Adipocyte (in vitro differentiated cells): ENCODE measurements around the gene IDE.
"Not testable (repeated sequence)": the region's sequence is repeated elsewhere in the genome, so short reads cannot be mapped to it uniquely, and the experiment has no call there.

ENCODE experiments used
- DNase-seq: peaks from one replicate; pipeline ENCODE4 v3.0.0-alpha.2; 2015; ENCODE audit warnings: low read depth
- H3K27me3 ChIP-seq: replicated peaks from 2 replicates; pipeline ENCODE4 v1.7.0; 2013; ENCODE audit warnings: mild to moderate bottlenecking, low read length, moderate library complexity; ENCODE audit not compliant: control insufficient read depth, insufficient read depth
- H3K36me3 ChIP-seq: 2 replicates; pipeline ENCODE4 v1.7.0; 2013; ENCODE audit warnings: low read length, mild to moderate bottlenecking, moderate library complexity; ENCODE audit not compliant: control insufficient read depth, insufficient read depth, severe bottlenecking
- H3K4me1 ChIP-seq: 2 replicates; pipeline ENCODE4 v1.7.0; 2013; ENCODE audit warnings: mild to moderate bottlenecking, low read length, moderate library complexity; ENCODE audit not compliant: control insufficient read depth, insufficient read depth
- H3K4me3 ChIP-seq: 2 replicates; pipeline ENCODE4 v1.7.0; 2013; ENCODE audit warnings: mild to moderate bottlenecking, low read length, moderate library complexity
- H3K9ac ChIP-seq: 2 replicates; pipeline ENCODE4 v1.7.0; 2013; ENCODE audit warnings: mild to moderate bottlenecking, low read length, moderate library complexity
- H3K9me3 ChIP-seq: 2 replicates; pipeline ENCODE4 v1.7.0; 2013; ENCODE audit warnings: mild to moderate bottlenecking, low read length, moderate library complexity; ENCODE audit not compliant: control insufficient read depth

Gene IDE

DNA sequence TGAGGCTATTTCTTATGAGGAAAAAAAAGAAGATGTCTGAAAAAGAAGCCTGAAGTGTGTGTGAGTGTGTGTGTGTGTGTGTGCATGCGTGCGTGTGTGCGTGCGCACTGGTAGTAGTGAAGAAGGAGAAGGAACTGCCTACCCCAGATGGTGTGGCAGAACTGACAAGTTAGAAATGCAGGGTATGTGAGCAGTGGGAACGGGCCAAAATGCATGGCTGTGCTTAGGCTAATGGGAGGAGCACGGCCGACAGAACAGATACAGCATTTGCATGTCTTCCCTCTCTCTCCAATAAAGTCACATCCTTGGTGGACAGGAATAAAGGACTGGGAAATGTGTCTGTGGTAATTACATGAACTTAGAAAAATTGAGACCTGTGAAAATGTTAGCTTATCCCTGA is 94.3 kb downstream of the IDE start:
- DNase-seq, result no peak
- no peaks in the 10 kb centered on the region for H3K9me3 ChIP-seq
- no peaks in the 10 kb centered on the region for H3K4me1 ChIP-seq
- no peaks in the 10 kb centered on the region for H3K27me3 ChIP-seq
- no peak overlapping the region for H3K4me3 ChIP-seq
- peaks cover 85% of the 10 kb centered on the region for H3K36me3 ChIP-seq
- H3K9ac ChIP-seq, result no peak overlapping the region

DNA sequence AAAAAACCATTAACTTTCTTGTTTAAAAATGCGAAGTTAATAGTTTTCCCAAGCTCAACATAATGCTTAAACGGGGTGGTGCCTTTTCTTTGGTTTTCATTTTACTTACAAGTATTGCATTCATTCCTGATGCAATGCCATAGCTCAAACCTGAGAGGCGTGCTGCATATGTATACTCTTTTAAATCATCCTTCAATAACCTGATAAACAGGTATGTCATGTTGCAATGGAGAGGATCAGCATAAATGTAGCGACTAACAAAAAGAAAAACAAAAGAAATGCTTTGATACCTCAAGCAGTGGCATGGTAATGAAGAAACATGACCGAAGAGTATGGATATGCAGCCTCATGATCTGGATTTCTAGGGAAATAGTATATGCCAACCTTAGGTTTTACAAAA is 95.4 kb downstream of the IDE start:
- no peak for DNase-seq
- peaks cover 86% of the 10 kb centered on the region for H3K36me3 ChIP-seq
- no peak overlapping the region for H3K4me3 ChIP-seq
- H3K27me3 ChIP-seq, result no peaks in the 10 kb centered on the region
- no peaks in the 10 kb centered on the region for H3K9me3 ChIP-seq
- no peaks in the 10 kb centered on the region for H3K4me1 ChIP-seq
- no peak overlapping the region for H3K9ac ChIP-seq

DNA sequence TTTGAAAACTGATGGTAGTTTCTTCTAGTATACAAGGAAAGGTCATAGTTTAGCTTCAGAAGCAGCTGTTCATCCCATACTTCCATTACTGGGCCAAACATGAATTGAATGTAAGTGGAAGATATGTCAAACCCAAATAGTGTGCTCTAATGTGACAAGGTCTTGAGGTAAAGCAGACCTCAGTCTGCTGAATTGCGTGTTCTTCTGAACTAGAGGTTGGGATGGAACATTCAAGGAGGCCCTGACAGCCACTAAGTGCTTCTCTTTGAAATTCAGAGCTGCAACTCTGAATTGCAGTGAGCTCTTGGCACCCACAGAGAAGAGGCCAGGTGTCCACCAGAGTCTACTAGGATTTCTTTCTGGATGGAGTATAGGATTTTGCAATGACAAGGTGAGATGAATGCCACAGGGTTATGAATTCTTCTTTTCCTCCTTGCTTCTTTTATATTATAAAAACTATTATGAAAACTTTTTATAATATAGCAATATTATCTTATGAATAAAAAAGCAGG is 98.5 kb downstream of the IDE start:
- no peaks in the 10 kb centered on the region for H3K9me3 ChIP-seq
- H3K36me3 ChIP-seq, result peaks cover 72% of the 10 kb centered on the region
- H3K9ac ChIP-seq, result no peak overlapping the region
- DNase-seq, result no peak
- no peak overlapping the region for H3K4me3 ChIP-seq
- H3K27me3 ChIP-seq, result no peaks in the 10 kb centered on the region
- no peaks in the 10 kb centered on the region for H3K4me1 ChIP-seq

DNA sequence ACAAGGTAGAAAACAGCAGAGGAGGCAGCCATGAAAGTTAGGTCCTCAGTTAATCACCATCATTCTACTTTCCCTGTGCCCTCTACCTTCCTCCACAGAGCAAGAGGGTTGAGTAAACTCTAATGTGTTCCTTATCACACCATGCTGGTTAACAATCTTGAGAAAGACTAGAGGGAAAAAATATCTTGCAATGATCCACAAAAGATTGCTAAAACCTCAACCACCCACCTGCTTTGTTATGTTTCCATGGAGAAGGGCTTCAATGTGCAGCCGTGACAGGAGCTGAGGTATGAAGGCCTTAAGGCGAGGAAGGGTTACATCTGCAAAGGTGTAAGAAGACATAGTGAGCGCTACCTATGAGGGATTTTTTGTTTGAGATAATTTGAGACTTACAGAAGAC is 103.9 kb downstream of the IDE start:
- Histone ChIP-seq H3K4me3 (no peak overlapping the region), H3K9ac (no peak overlapping the region), H3K27me3 (no peaks in the 10 kb centered on the region), H3K36me3 (peaks cover 75% of the 10 kb centered on the region), H3K9me3 (no peaks in the 10 kb centered on the region), H3K4me1 (no peaks in the 10 kb centered on the region)
- no peak for DNase-seq

DNA sequence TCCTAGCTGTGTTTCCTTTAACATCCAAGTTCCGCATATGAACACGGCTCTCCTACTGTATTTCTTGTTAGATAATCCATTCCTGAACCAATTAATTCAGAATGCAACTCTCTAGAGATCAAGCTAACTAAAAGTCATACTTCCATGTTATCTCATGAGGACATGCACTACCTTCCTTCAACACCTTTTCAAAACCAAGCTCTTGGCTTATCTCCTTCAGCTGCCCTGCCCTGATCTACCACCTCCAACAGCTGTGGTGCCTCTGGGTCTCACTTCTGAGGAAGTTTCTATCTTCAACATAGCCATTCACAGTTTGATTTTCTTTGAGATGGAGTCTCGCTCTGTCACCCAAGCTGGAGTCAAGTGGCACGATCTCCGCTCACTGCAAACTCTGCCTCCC is 109.5 kb downstream of the IDE start:
- no peak overlapping the region for H3K9ac ChIP-seq
- no peak overlapping the region for H3K4me3 ChIP-seq
- H3K4me1 ChIP-seq, result no peaks in the 10 kb centered on the region
- H3K27me3 ChIP-seq, result no peaks in the 10 kb centered on the region
- no peaks in the 10 kb centered on the region for H3K9me3 ChIP-seq
- DNase-seq, result no peak
- peaks cover 87% of the 10 kb centered on the region for H3K36me3 ChIP-seq

DNA sequence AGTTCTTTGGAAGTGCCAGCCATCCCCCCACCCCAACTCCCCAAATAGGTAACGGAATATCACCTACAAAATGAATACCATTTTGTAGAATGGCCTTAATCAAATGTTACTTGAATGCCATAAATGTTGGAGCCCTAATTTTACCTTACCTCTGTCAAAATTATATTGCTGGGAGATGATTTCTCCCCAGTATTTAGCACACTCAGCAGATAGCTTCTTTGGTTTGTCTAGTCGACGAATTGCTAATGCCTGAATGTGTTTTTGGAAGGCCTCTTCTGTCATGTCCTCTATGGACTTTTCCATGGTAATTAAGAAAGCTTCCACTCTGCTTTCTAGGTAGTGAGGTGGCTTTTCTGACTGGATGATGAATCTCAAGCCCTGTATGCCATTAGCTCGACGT is 110.3 kb downstream of the IDE start:
- DNase-seq, result no peak
- H3K9me3 ChIP-seq, result no peaks in the 10 kb centered on the region
- no peak overlapping the region for H3K9ac ChIP-seq
- no peaks in the 10 kb centered on the region for H3K4me1 ChIP-seq
- H3K36me3 ChIP-seq, result peaks cover 87% of the 10 kb centered on the region
- no peaks in the 10 kb centered on the region for H3K27me3 ChIP-seq
- no peak overlapping the region for H3K4me3 ChIP-seq

DNA sequence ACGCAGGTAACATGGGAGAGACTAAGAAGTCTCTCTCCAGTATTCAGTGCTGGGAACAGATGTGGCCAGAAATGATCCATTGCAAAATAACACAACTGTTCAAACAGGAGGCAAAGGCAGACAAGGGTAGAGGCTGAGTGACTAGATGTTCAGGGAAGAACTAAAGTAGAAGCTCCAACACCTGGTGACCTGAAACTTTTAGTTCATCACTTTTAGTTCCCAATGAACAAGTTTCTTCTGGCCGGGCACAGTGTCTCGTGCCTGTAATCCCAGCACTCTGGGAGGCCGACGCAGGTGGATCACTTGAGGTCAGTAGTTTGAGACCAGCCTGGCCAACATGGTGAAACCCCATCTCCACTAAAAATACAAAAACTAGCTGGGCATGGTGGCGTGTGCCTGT is 118.9 kb downstream of the IDE start:
- not testable (repeated sequence) for DNase-seq, H3K9me3 ChIP-seq, H3K27me3 ChIP-seq, H3K4me3 ChIP-seq, H3K9ac ChIP-seq, H3K4me1 ChIP-seq
- peaks cover 74% of the 10 kb centered on the region for H3K36me3 ChIP-seq

DNA sequence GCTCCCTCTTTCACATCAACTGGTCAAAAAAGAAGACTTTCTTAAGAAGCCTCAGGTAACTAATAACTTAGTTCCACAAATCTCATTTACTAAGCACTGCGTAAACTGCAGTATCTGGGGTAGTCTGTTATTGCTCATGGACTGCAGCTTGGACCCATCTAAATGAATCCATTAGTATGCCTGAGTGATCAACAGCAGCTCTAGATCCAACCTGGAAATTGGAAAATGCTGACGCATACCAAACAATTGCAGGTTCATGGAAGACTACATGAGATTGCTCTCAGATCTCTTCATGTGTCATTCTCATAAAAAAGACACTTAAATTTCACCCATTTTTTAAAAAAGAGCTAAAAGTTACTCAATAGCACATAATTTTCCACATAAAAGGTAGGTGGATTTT is 121.6 kb downstream of the IDE start:
- H3K9me3 ChIP-seq, result no peaks in the 10 kb centered on the region
- H3K4me3 ChIP-seq, result no peak overlapping the region
- H3K9ac ChIP-seq, result no peak overlapping the region
- DNase-seq, result no peak
- H3K36me3 ChIP-seq, result peaks cover 66% of the 10 kb centered on the region
- H3K4me1 ChIP-seq, result no peaks in the 10 kb centered on the region
- H3K27me3 ChIP-seq, result no peaks in the 10 kb centered on the region

DNA sequence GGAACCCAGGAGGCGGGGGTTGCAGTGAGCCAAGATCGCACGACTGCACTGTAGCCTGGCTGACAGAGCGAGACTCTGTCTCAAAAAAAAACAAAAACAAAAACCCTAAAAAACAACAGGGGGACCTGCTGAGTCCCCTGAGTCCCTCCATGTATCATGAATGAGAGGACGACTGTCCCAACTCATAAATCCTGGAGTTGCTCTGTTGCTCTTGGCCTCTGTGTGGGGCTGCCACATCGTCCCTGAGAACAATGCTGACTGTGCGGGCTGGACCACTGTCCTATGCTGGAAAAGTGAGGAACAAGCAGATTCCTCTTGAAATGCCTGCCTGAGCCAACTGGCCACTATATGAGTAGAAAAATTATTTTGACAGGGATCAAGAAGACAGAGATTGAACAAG is 122.5 kb downstream of the IDE start:
- Histone ChIP-seq H3K9me3 (no peaks in the 10 kb centered on the region), H3K9ac (no peak overlapping the region), H3K4me1 (no peaks in the 10 kb centered on the region), H3K36me3 (peaks cover 59% of the 10 kb centered on the region), H3K4me3 (no peak overlapping the region), H3K27me3 (no peaks in the 10 kb centered on the region)
- no peak for DNase-seq

DNA sequence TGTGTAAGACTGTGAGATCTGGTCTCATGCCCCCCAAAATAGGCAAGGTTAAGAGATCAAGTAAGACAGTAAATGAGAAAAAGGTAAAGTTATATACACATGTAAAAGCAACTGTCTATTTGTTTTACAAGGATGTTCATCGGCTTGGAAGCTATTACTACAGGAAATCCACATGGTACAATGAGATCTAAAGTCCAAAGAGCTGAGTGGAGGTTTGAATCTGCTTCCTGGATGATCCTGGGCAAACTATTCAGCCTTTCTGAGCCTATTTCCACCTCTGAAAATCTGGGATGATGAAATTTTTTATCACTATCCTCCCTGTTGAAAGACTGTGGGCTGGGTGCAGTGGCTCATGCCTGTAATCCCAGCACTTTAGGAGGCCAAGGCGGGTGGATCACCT is 123.0 kb downstream of the IDE start:
- H3K36me3 ChIP-seq, result peaks cover 54% of the 10 kb centered on the region
- no peak for DNase-seq
- H3K9ac ChIP-seq, result no peak overlapping the region
- no peak overlapping the region for H3K4me3 ChIP-seq
- H3K9me3 ChIP-seq, result no peaks in the 10 kb centered on the region
- H3K27me3 ChIP-seq, result no peaks in the 10 kb centered on the region
- no peaks in the 10 kb centered on the region for H3K4me1 ChIP-seq

DNA sequence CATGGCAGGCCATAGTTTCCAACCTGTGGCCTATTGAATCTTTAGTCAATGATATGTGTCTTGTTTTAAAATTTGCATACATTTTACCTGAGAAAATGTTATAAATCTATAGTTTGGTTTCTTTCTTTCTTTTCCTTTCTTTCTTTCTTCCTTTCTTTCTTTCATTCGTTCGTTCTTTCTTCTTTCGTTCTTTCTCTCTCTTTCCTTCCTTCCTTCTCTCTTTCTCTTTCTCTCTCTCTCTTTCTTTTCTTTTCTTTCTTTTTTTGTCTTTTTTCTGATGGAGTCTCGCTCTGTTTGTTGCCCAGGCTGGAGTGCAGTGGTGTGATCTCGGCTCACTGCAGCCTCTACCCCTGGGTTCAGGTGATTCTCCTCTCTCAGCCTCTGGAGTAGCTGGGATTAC is 133.3 kb downstream of the IDE start:
- H3K9ac ChIP-seq, result no peak overlapping the region
- no peak for DNase-seq
- H3K36me3 ChIP-seq, result no peaks in the 10 kb centered on the region
- peaks cover 4% of the 10 kb centered on the region for H3K4me1 ChIP-seq
- H3K9me3 ChIP-seq, result no peaks in the 10 kb centered on the region
- no peaks in the 10 kb centered on the region for H3K27me3 ChIP-seq
- H3K4me3 ChIP-seq, result no peak overlapping the region

DNA sequence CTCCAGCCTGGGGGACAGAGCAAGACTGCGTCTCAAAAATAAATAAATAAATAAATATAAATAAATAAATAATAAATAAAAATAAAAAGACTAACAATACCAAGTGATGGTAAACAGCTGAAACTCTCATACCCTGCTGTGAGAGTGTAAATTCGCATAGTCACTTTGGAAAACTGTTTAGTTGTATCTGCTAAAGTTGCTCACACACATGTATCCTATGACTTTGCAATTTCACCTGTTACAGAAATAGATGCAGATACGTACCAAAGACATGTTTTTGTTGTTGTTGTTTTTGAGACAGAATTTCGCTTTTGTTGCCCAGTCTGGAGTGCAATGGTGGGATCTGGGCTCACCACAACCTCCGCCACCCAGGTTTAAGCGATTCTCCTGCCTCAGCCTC is 135.7 kb downstream of the IDE start:
- Histone ChIP-seq H3K9ac (no peak overlapping the region), H3K4me1 (peaks cover 6% of the 10 kb centered on the region), H3K9me3 (no peaks in the 10 kb centered on the region), H3K36me3 (no peaks in the 10 kb centered on the region), H3K27me3 (no peaks in the 10 kb centered on the region), H3K4me3 (no peak overlapping the region)
- DNase-seq, result no peak
